Peyer's patch (tissue), 4 donors: ENCODE results near the gene ADTRP.

ENCODE experiments used
- CTCF ChIP-seq, 6 experiments: fragments of 450-650 bp in 4 of 6; fragments of 200-600 bp in 2 of 6; sonication (generic) in 1 of 6; IDR thresholded peaks; one replicate each; pipeline ENCODE4 v1.5.1; 2017 to 2019; ENCODE audit warnings: antibody characterized with exemption in 6 of 6, mild to moderate bottlenecking in 3 of 6, moderate library complexity in 1 of 6
- POLR2A ChIP-seq, 2 donors: fragments of 450-650 bp; IDR thresholded peaks; one replicate each; pipeline ENCODE4 v1.5.1; 2017; ENCODE audit warnings: antibody characterized with exemption in 2 of 2, mild to moderate bottlenecking in 2 of 2, moderate library complexity in 2 of 2

- TF ChIP-seq CTCF (IDR thresholded peaks at IDR 0.05), result peak in 2 of 6 experiments; percentile 11 to 19
- no peak for TF ChIP-seq POLR2A (IDR thresholded peaks at IDR 0.05)
Observed at GRCh38 chr6:11702500-11703130, 76.0 kb downstream of the ADTRP start.
